Glutamatergic neuron (in vitro differentiated cells): ENCODE results near the gene TFAP2C. TPM values are rescaled to one million over a fixed set of nuclear protein-coding genes. Genes with fewer than 3 reads are reported as not detected.

Experiments used
- DNase-seq: peaks from one replicate; pipeline ENCODE4 v3.0.0; 2022
- H3K27ac Mint-ChIP-seq: one replicate; pipeline ENCODE4 v1.8.0; 2020; ENCODE audit warnings: mild to moderate bottlenecking, mixed read lengths, inconsistent platforms; ENCODE audit not compliant: unreplicated experiment
- H3K27me3 Mint-ChIP-seq: one replicate; pipeline ENCODE4 v1.8.0; 2020; ENCODE audit warnings: mild to moderate bottlenecking, moderate library complexity, mixed read lengths, inconsistent platforms; ENCODE audit not compliant: unreplicated experiment
- H3K36me3 Mint-ChIP-seq: one replicate; pipeline ENCODE4 v1.8.0; 2020; ENCODE audit warnings: mild to moderate bottlenecking, mixed read lengths, inconsistent platforms; ENCODE audit not compliant: unreplicated experiment
- H3K4me1 Mint-ChIP-seq: one replicate; pipeline ENCODE4 v1.8.0; 2020; ENCODE audit warnings: mild to moderate bottlenecking, low read depth, mixed read lengths, inconsistent platforms; ENCODE audit not compliant: unreplicated experiment
- H3K4me3 Mint-ChIP-seq: one replicate; pipeline ENCODE4 v1.8.0; 2020; ENCODE audit warnings: mild to moderate bottlenecking, mixed read lengths, inconsistent platforms; ENCODE audit not compliant: unreplicated experiment
- H3K9me3 Mint-ChIP-seq: one replicate; pipeline ENCODE4 v1.8.0; 2020; ENCODE audit warnings: mild to moderate bottlenecking, moderate library complexity, mixed read lengths, inconsistent platforms; ENCODE audit not compliant: unreplicated experiment
- total RNA-seq: library from RNA; stranded (reverse); fragmentation: NEBNext Ultra II Directional; extraction: Animal tissue kit (Norgen Biotek cat#: 25700); gene quantifications from one replicate; pipeline ENCODE4 v1.2.1, GENCODE V29; 2021; ENCODE audit not compliant: unreplicated experiment
- TF ChIP-seq, protein P1 (sequence below): fragments of 200-600 bp; sonication (generic); IDR thresholded peaks from one replicate; pipeline ENCODE4 v1.5.0; 2021; ENCODE audit not compliant: partially characterized antibody, unreplicated experiment

Gene TFAP2C
- total RNA-seq, 1 donor from 2014 or later: 35.3 TPM

DNA sequence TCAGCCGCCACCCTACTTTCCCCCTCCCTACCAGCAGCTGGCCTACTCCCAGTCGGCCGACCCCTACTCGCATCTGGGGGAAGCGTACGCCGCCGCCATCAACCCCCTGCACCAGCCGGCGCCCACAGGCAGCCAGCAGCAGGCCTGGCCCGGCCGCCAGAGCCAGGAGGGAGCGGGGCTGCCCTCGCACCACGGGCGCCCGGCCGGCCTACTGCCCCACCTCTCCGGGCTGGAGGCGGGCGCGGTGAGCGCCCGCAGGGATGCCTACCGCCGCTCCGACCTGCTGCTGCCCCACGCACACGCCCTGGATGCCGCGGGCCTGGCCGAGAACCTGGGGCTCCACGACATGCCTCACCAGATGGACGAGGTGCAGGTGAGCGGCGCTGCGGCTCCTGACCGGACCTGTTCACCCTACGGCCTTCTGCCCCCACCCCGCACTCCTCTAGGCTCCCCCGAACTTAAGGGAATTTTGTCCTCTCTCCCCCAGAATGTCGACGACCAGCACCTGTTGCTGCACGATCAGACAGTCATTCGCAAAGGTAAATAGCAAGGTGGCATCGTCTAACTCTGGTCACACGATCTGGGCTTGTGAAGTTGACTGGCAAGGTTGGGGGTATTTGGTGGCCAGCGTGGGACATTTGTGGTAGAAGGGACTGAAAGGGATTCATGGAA is 2.3 kb downstream of the TFAP2C start:
- Mint-ChIP-seq H3K9me3 (peaks cover 10% of the 10 kb centered on the region), H3K4me1 (peaks cover 31% of the 10 kb centered on the region), H3K36me3 (peaks cover 9% of the 10 kb centered on the region), H3K27ac (peak overlapping the region; percentile 54), H3K27me3 (peaks cover 11% of the 10 kb centered on the region), H3K4me3 (peak overlapping the region; percentile 87)
- peak; percentile 46 for DNase-seq
- TF ChIP-seq, protein P1, sequence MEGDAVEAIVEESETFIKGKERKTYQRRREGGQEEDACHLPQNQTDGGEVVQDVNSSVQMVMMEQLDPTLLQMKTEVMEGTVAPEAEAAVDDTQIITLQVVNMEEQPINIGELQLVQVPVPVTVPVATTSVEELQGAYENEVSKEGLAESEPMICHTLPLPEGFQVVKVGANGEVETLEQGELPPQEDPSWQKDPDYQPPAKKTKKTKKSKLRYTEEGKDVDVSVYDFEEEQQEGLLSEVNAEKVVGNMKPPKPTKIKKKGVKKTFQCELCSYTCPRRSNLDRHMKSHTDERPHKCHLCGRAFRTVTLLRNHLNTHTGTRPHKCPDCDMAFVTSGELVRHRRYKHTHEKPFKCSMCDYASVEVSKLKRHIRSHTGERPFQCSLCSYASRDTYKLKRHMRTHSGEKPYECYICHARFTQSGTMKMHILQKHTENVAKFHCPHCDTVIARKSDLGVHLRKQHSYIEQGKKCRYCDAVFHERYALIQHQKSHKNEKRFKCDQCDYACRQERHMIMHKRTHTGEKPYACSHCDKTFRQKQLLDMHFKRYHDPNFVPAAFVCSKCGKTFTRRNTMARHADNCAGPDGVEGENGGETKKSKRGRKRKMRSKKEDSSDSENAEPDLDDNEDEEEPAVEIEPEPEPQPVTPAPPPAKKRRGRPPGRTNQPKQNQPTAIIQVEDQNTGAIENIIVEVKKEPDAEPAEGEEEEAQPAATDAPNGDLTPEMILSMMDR: no peak

DNA sequence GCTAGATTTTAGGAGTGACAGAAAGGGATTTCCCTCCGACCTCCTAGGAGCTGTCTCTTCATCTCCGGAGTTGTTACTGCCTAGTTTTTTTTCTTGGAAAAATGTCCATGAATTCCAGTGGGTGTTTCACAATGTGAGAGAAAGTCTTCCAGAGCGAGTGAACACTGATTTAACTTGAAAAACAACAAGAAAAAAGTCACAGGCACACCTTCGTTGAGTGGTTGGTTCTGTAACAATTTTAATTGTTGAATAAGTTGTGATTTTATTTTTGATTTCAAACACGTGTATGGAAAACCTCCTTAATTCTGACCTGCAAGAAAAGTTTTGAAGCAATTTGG is 2.9 kb downstream of the TFAP2C start:
- Mint-ChIP-seq H3K4me1 (peaks cover 31% of the 10 kb centered on the region), H3K36me3 (peaks cover 9% of the 10 kb centered on the region), H3K27me3 (peaks cover 11% of the 10 kb centered on the region), H3K4me3 (peak overlapping the region; percentile 87), H3K9me3 (peaks cover 10% of the 10 kb centered on the region), H3K27ac (peak overlapping the region; percentile 54)
- TF ChIP-seq, protein P1: no peak
- no peak for DNase-seq

DNA sequence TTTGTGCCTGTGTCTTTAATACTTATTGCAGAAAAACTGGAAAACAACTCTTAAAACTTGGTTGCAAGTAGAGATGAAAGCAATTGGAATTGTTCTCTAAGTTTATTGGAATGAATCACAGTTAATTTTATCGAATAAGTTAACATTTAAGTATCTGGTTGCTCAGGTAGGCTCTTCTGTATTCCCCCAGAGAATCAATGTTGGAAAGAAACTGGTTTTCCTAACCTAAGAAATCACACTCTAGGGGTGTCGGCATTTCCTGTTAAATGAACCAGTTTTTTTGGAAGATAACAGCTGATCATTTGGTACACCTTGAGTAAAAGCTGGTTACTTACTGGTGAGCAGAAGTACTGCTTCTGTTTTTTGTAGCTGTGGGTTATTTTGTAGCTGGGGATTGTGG is 5.2 kb downstream of the TFAP2C start:
- Mint-ChIP-seq H3K9me3 (peaks cover 7% of the 10 kb centered on the region), H3K36me3 (peaks cover 9% of the 10 kb centered on the region), H3K27me3 (peaks cover 3% of the 10 kb centered on the region), H3K27ac (no peak overlapping the region), H3K4me3 (peak overlapping the region; percentile 87), H3K4me1 (peaks cover 37% of the 10 kb centered on the region)
- TF ChIP-seq, protein P1: no peak
- DNase-seq: no peak

DNA sequence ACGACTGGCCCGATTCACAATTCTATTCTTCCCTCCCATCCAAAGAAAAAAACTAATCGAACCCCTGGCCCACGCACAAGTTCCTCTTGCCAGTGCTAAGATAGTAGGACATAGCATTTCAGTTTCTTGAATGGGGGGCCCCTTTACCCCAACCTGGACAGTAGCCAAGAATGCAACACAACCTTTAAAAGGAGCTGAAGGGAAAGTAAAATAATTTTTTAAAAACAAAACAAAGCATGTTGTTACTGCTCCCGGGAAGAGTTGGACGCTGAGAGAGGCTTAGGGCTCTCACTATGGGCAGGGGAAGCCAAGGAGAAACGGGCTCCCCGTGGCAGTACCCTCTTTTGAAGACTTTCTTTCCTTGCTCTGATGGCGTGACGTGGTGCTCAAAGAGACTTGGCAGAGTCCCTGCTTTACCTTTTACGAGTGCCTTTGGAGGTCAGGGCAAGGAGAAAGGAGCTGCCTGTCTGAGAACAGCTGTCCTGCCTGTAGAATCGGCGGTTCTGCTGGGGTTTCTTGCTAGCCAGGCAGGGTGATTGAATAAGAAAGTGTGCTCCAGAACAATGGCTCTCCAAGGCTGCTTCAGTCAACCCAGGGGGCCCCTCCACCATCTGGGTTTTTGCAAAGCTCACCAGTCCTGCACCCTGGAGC is 5.8 kb downstream of the TFAP2C start:
- peak overlapping the region; percentile 87 for H3K4me3 Mint-ChIP-seq
- H3K27ac Mint-ChIP-seq: no peak overlapping the region

More for the DNA sequence above, 5.8 kb downstream of the TFAP2C start:
- peaks cover 9% of the 10 kb centered on the region for H3K36me3 Mint-ChIP-seq
- H3K4me1 Mint-ChIP-seq: peaks cover 37% of the 10 kb centered on the region
- TF ChIP-seq, protein P1: no peak
- H3K27me3 Mint-ChIP-seq: peaks cover 3% of the 10 kb centered on the region
- H3K9me3 Mint-ChIP-seq: peaks cover 7% of the 10 kb centered on the region
- no peak for DNase-seq
